Suprapubic skin (tissue), 4 donors: ENCODE data around the gene WWC2. TPM values are rescaled to one million over a fixed set of nuclear protein-coding genes. Genes with fewer than 3 reads are reported as not detected.

Source experiments
- DNase-seq, 2 donors: peaks; one replicate each; pipeline ENCODE4 v3.0.0-alpha.2; 2019; ENCODE audit warnings: low spot score in 2 of 2
- H3K27ac ChIP-seq: fragments of 200-600 bp; sonication (generic); one replicate; pipeline ENCODE4 v1.5.1; 2019
- H3K27me3 ChIP-seq: fragments of 200-600 bp; sonication (generic); one replicate; pipeline ENCODE4 v1.5.1; 2019
- H3K36me3 ChIP-seq: fragments of 200-600 bp; sonication (generic); one replicate; pipeline ENCODE4 v1.5.1; 2019
- H3K4me1 ChIP-seq: fragments of 200-600 bp; sonication (generic); one replicate; pipeline ENCODE4 v1.5.1; 2019
- H3K4me3 ChIP-seq: fragments of 200-600 bp; sonication (generic); one replicate; pipeline ENCODE4 v1.5.1; 2019; ENCODE audit warnings: mild to moderate bottlenecking
- H3K9me3 ChIP-seq: fragments of 200-600 bp; sonication (generic); one replicate; pipeline ENCODE4 v1.5.1; 2019
- EP300 ChIP-seq: sonication (generic); formaldehyde crosslinking; IDR thresholded peaks from one replicate; pipeline ENCODE4 v1.6.1; 2017; ENCODE audit warnings: antibody characterized with exemption
- POLR2A ChIP-seq, 2 donors: fragments of 450-650 bp; IDR thresholded peaks; one replicate each; pipeline ENCODE4 v1.6.1; 2017; ENCODE audit warnings: antibody characterized with exemption in 2 of 2, mild to moderate bottlenecking in 2 of 2, moderate library complexity in 2 of 2
- POLR2AphosphoS5 ChIP-seq, 3 donors: sonication (generic); formaldehyde crosslinking; IDR thresholded peaks; one replicate each; pipeline ENCODE4 v1.6.1; 2017; ENCODE audit warnings: antibody characterized with exemption in 3 of 3
- WGBS: methylation state at CpG from one replicate; pipeline ENCODE4 v1.1.5; 2018; 5-methylcytosine and 5-hydroxymethylcytosine counted together
- total RNA-seq, 4 donors: library from RNA; depleted of rRNA; stranded (reverse); fragments of >200 nt; gene quantifications; one replicate each; pipeline ENCODE4 v1.1.0, GENCODE V29; 2016
- TF ChIP-seq, protein P1 (sequence below), 2 donors: fragments of 200-600 bp in 1 of 2; fragments of 450-650 bp in 1 of 2; sonication (generic) in 1 of 2; IDR thresholded peaks; one replicate each; pipeline ENCODE4 v1.5.1; 2016 to 2019; ENCODE audit warnings: antibody characterized with exemption in 2 of 2, mild to moderate bottlenecking in 1 of 2, moderate library complexity in 1 of 2

WWC2 gene
- total RNA-seq, 4 donors from 2014 or later, result 9.2 to 30.4 (median 15.2) TPM

DNA sequence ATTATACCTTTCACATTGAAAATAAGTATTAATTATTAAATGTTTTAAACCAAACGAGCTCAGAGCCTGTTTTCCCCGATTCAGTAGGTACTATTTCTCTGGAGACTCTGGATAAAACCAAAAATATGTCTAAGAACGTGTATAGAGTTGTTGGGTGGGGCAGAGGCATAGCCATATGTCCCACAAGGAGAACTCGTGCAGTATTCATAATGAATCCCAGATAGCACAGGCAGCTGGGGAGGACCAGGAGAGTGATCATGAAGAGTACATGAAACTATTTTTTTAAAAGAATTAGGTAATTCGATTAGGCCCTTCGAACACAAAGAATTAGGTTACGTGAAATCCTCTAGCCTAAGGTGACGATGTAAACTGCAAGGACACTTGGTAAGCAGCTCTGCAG, 145.0 kb downstream of the WWC2 start:
- Histone ChIP-seq H3K4me1 (peaks cover 12% of the 10 kb centered on the region), H3K4me3 (no peak overlapping the region), H3K27me3 (no peaks in the 10 kb centered on the region), H3K9me3 (no peaks in the 10 kb centered on the region), H3K36me3 (peaks cover 19% of the 10 kb centered on the region), H3K27ac (no peak overlapping the region)
- WGBS, result 86% methylated on average over 8 of the region's 8 CpGs
- no peak for DNase-seq
- TF ChIP-seq POLR2AphosphoS5 (IDR thresholded peaks at IDR 0.05) (no peak), EP300 (no peak), POLR2A (IDR thresholded peaks at IDR 0.05) (no peak)
- TF ChIP-seq, protein P1, sequence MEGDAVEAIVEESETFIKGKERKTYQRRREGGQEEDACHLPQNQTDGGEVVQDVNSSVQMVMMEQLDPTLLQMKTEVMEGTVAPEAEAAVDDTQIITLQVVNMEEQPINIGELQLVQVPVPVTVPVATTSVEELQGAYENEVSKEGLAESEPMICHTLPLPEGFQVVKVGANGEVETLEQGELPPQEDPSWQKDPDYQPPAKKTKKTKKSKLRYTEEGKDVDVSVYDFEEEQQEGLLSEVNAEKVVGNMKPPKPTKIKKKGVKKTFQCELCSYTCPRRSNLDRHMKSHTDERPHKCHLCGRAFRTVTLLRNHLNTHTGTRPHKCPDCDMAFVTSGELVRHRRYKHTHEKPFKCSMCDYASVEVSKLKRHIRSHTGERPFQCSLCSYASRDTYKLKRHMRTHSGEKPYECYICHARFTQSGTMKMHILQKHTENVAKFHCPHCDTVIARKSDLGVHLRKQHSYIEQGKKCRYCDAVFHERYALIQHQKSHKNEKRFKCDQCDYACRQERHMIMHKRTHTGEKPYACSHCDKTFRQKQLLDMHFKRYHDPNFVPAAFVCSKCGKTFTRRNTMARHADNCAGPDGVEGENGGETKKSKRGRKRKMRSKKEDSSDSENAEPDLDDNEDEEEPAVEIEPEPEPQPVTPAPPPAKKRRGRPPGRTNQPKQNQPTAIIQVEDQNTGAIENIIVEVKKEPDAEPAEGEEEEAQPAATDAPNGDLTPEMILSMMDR (IDR thresholded peaks at IDR 0.05), result no peak

DNA sequence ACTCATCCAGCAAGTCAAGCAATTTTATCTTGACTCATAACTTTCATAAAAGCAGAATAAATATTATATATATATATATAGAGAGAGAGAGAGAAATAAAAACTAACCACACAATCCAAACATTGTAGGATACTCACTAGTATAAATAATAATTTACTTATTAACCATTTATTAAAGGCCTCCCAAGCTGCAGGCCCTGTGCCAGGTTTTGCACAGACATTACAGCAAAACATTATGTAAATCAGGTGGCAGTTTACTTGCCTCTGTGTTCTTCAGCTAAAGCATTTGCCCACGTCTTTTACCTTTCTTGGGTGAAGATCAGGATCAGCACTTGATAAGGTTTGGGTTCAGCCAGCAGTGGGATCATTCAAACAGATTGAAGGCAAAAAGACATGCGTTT, 145.4 kb downstream of the WWC2 start:
- Histone ChIP-seq H3K4me3 (no peak overlapping the region), H3K9me3 (no peaks in the 10 kb centered on the region), H3K4me1 (peaks cover 12% of the 10 kb centered on the region), H3K36me3 (peaks cover 19% of the 10 kb centered on the region), H3K27me3 (no peaks in the 10 kb centered on the region), H3K27ac (no peak overlapping the region)
- no peak for DNase-seq
- no peak for TF ChIP-seq POLR2A (IDR thresholded peaks at IDR 0.05)
- TF ChIP-seq, protein P1 (IDR thresholded peaks at IDR 0.05), result no peak
- TF ChIP-seq POLR2AphosphoS5 (IDR thresholded peaks at IDR 0.05), result no peak
- TF ChIP-seq EP300, result no peak
- 76% methylated on average over 2 of the region's 2 CpGs for WGBS

DNA sequence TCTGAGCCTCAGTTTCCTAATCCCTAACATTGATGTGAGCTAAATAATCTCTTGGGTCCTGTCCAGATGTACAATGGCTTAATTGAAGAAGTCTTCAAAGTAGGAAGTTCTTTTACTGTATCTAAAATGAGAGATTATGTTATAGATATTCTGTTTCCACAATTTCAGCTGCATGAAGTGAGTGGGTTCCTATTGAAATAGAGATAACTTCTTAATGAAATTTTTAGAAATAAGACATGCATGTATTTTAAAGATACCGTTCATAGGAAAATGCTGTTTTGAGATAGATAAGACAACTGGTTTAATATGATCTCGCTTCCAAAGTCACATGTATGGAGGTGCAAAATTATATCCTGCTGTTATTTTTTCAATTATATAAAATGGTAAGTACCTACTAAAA, 149.1 kb downstream of the WWC2 start:
- H3K27me3 ChIP-seq, result no peaks in the 10 kb centered on the region

DNA sequence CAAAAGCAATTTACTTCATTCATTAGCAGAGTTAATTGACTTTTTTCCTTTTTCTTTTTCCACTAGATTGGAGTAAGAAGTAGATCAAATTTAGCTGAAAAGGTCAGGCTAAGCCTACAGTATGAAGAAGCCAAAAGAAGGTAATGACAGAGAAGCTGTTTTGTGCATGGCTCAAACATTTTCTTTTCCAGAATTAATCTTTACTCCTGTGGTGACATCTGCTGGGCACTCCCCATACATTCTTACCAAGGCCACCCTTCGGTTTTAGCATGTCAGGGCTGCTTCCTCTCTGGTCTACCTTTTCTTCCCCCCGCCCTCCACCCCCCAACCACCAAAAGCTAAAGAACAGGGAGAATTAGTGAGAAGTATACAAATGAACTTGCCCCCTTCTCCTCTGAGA, 150.8 kb downstream of the WWC2 start:
- WGBS, result 57% methylated on average over 2 of the region's 2 CpGs
- no peak overlapping the region for H3K4me3 ChIP-seq
- no peaks in the 10 kb centered on the region for H3K4me1 ChIP-seq
- TF ChIP-seq EP300, result no peak
- TF ChIP-seq, protein P1 (IDR thresholded peaks at IDR 0.05), result no peak
- TF ChIP-seq POLR2A (IDR thresholded peaks at IDR 0.05), result no peak
- TF ChIP-seq POLR2AphosphoS5 (IDR thresholded peaks at IDR 0.05), result no peak
- H3K27me3 ChIP-seq, result no peaks in the 10 kb centered on the region
- peaks cover 28% of the 10 kb centered on the region for H3K36me3 ChIP-seq
- H3K27ac ChIP-seq, result no peak overlapping the region
- no peak for DNase-seq
- H3K9me3 ChIP-seq, result no peaks in the 10 kb centered on the region

More for the DNA sequence above, 149.1 kb downstream of the WWC2 start:
- no peak for DNase-seq
- Histone ChIP-seq H3K4me1 (no peaks in the 10 kb centered on the region), H3K4me3 (no peak overlapping the region), H3K27ac (no peak overlapping the region), H3K9me3 (no peaks in the 10 kb centered on the region), H3K36me3 (peaks cover 22% of the 10 kb centered on the region)
- TF ChIP-seq, protein P1 (IDR thresholded peaks at IDR 0.05), result no peak
- TF ChIP-seq EP300 (no peak), POLR2AphosphoS5 (IDR thresholded peaks at IDR 0.05) (no peak), POLR2A (IDR thresholded peaks at IDR 0.05) (no peak)
- whole genome bisulfite sequencing, result 97% methylated on average over 2 of the region's 2 CpGs

DNA sequence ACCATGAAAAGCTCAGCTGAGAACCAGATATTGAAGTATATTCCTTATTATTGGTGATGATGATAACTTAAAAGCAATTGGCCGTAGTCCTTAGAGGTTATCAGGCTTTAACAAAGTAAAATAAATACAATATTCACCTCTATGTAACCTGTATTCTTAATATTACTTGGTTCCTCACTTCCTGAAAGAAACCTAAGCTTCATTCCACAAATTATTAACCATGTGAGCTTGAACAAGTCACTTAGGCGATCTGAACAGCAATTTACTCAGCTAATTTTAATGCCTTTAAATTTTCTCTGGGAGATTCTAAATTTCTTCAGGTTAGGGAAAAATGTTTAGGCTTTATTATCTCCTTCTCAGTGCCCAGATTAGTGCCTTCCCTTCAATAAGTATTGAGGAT, 151.8 kb downstream of the WWC2 start:
- no peak overlapping the region for H3K27ac ChIP-seq
- no peak for DNase-seq
- peaks cover 23% of the 10 kb centered on the region for H3K36me3 ChIP-seq
- 97% methylated on average over 2 of the region's 2 CpGs for WGBS
- no peaks in the 10 kb centered on the region for H3K27me3 ChIP-seq
- TF ChIP-seq EP300 (no peak), POLR2A (IDR thresholded peaks at IDR 0.05) (no peak), POLR2AphosphoS5 (IDR thresholded peaks at IDR 0.05) (no peak)
- TF ChIP-seq, protein P1 (IDR thresholded peaks at IDR 0.05), result no peak
- H3K4me3 ChIP-seq, result no peak overlapping the region
- H3K9me3 ChIP-seq, result no peaks in the 10 kb centered on the region
- H3K4me1 ChIP-seq, result no peaks in the 10 kb centered on the region
